ENCODE data around the gene LMAN1.

LMAN1 gene

GRCh38 chr18:59328683-59329082, 30.4 kb downstream of the LMAN1 start:
- Histone ChIP-seq H3K9me3 (ENCODE audit: control insufficient read depth, insufficient read depth, low read depth, low read length) (no peaks in the 10 kb centered on the region), H3K27ac (ENCODE audit: extremely low read depth, low read depth, low read length) (no peak overlapping the region), H3K36me3 (ENCODE audit: control insufficient read depth in 2 of 2, insufficient read depth in 1 of 2, low read length in 2 of 2) (peaks cover 64 to 65% of the 10 kb centered on the region in 2 experiments), H3K4me1 (ENCODE audit: control insufficient read depth, insufficient read depth, low read length) (no peaks in the 10 kb centered on the region), H3K4me3 (ENCODE audit: low read depth, low read length) (no peak overlapping the region)
- TF ChIP-seq ZNF837 (tag by site-specific recombination; IDR thresholded peaks at IDR 0.05), result no peak
- no peak for TF ChIP-seq ZNF677 (tag by site-specific recombination; IDR thresholded peaks at IDR 0.05)
- no peak for TF ChIP-seq ZBTB1 (tag by site-specific recombination; IDR thresholded peaks at IDR 0.05)
- TF ChIP-seq TSHZ1 (tag by site-specific recombination; IDR thresholded peaks at IDR 0.05; ENCODE audit: borderline replicate concordance), result no peak
- no peak for TF ChIP-seq PRDM2 (tag by site-specific recombination; IDR thresholded peaks at IDR 0.05; ENCODE audit: borderline replicate concordance)
- no peak for TF ChIP-seq ZNF202 (tag by site-specific recombination; IDR thresholded peaks at IDR 0.05; ENCODE audit: borderline replicate concordance)
- TF ChIP-seq PRDM10 (tag by site-specific recombination; IDR thresholded peaks at IDR 0.05), result no peak
- CTCF ChIA-PET, result interaction anchor here (2.5 kb wide), 1 partner anchor 74 kb away, joined by 11 read pairs; no protein-coding TSS in a partner anchor
- POLR2A ChIA-PET, result no interaction called here

GRCh38 chr18:59325965-59326364, 33.1 kb downstream of the LMAN1 start:
- CTCF ChIA-PET, result interaction anchor here (0.9 to 1.5 kb wide), 5 partner anchors 17 to 77 kb away, joined by 4 to 6 read pairs (median 5); partner anchors contain the start of gene RAX
- Histone ChIP-seq H3K4me1 (ENCODE audit: control insufficient read depth, insufficient read depth, low read length) (no peaks in the 10 kb centered on the region), H3K9me3 (ENCODE audit: control insufficient read depth, insufficient read depth, low read depth, low read length) (no peaks in the 10 kb centered on the region), H3K27ac (ENCODE audit: extremely low read depth, low read depth, low read length) (no peak overlapping the region), H3K36me3 (ENCODE audit: control insufficient read depth in 2 of 2, insufficient read depth in 1 of 2, low read length in 2 of 2) (peaks cover 39 to 41% of the 10 kb centered on the region in 2 experiments), H3K4me3 (ENCODE audit: low read depth, low read length) (no peak overlapping the region)
- no peak for TF ChIP-seq YY2 (tag by site-specific recombination; IDR thresholded peaks at IDR 0.05)
- TF ChIP-seq ZNF133 (tag by site-specific recombination; IDR thresholded peaks at IDR 0.05), result peak; percentile 86
- POLR2A ChIA-PET, result interaction anchor here (0.8 kb wide), 1 partner anchor 58 kb away, joined by 3 read pairs; no protein-coding TSS in a partner anchor
